Measurements from ENCODE around the gene AGFG1. TPM values are rescaled to one million over a fixed set of nuclear protein-coding genes. Genes with fewer than 3 reads are reported as not detected.

AGFG1 gene
- total RNA-seq, 1 experiment from 2014 or later, result 72.5 TPM

- Histone ChIP-seq H3K4me3 (replicated peaks in 1 of 2; ENCODE audit: low read depth in 1 of 2, low read length in 2 of 2) (no peak overlapping the region), H3K27ac (ENCODE audit: low read depth, low read length) (no peak overlapping the region), H3K4me2 (ENCODE audit: low read length) (no peak overlapping the region), H3K9me2 (ENCODE audit: insufficient read depth) (no peaks in the 10 kb centered on the region), H3K79me2 (ENCODE audit: insufficient read depth, low read length) (0 out of 2 replicates have a peak, but pooled peaks cover 3% of the 10 kb centered on the region), H3K9me3 (ENCODE audit: control insufficient read depth in 1 of 2, insufficient read depth in 1 of 2, low read depth in 1 of 2, low read length in 2 of 2) (no peaks in the 10 kb centered on the region), H3K9ac (ENCODE audit: low read length) (no peak overlapping the region), H3K27me3 (ENCODE audit: insufficient read depth, low read length) (no peaks in the 10 kb centered on the region), H2AFZ (ENCODE audit: low read depth, low read length, poor library complexity, severe bottlenecking) (no peak overlapping the region), H3K4me1 (ENCODE audit: control insufficient read depth in 1 of 2, insufficient read depth in 2 of 2, low read length in 2 of 2) (no peaks in the 10 kb centered on the region), H3K36me3 (ENCODE audit: control insufficient read depth in 1 of 2, insufficient read depth in 2 of 2, low read length in 2 of 2) (no peaks in the 10 kb centered on the region; a peak in 1 of 4 replicates), H4K20me1 (ENCODE audit: insufficient read depth) (no peaks in the 10 kb centered on the region)
- POLR2A ChIA-PET, result interaction anchor here (0.9 kb wide), 1 partner anchor 11 kb away, joined by 3 read pairs; no protein-coding TSS in a partner anchor
- peak in 2 of 3 experiments; percentile 55 to 58; a peak in 4 of 6 replicates for TF ChIP-seq CTCF (IDR thresholded peaks at IDR 0.05 in 2 of 3, conservative IDR thresholded peaks at IDR 0.05 in 1 of 3; ENCODE audit: borderline replicate concordance in 1 of 3, insufficient read depth in 1 of 3, low read depth in 2 of 3, low read length in 2 of 3)
- peak; percentile 26; the same call in 1 of the 2 replicates for TF ChIP-seq RAD21 (IDR thresholded peaks at IDR 0.05; ENCODE audit: low read depth)
- no peak for TF ChIP-seq EZH2 (IDR thresholded peaks at IDR 0.05)
- CTCF ChIA-PET, result interaction anchor here (0.6 to 1.9 kb wide), 9 partner anchors 8 to 311 kb away, joined by 3 to 12 read pairs (median 4); no protein-coding TSS in a partner anchor
- ATAC-seq, result peak; percentile 67
- no TSS peak for BruUV-seq (replicated peaks)
- DNase-seq (ENCODE audit: low read depth, low spot score), result no peak
- RAD21 ChIA-PET (ENCODE audit: low non-redundant PET in 1 of 2, low total read pairs in 2 of 2, uncharacterized antibody in 2 of 2, unreplicated experiment in 2 of 2), result interaction anchor here in 1 of 2 experiments (0.6 kb wide), 1 partner anchor 43 kb away, joined by 3 read pairs; no protein-coding TSS in a partner anchor
- intact Hi-C loops (cut with micrococcal nuclease), result no loop called here
Measured at GRCh38 chr2:227545990-227546389, 74.0 kb downstream of the AGFG1 start.

GRCh38 chr2:227551836-227552235 lies 79.9 kb downstream of the AGFG1 start:
- H2AFZ ChIP-seq (ENCODE audit: low read depth, low read length, poor library complexity, severe bottlenecking), result no peak overlapping the region
- ATAC-seq (no peak), DNase-seq (ENCODE audit: low read depth, low spot score) (no peak)
- TF ChIP-seq FOSL1 (IDR thresholded peaks at IDR 0.05; ENCODE audit: low read depth) (no peak), SIN3A (IDR thresholded peaks at IDR 0.05; ENCODE audit: low read depth) (no peak), EZH2 (IDR thresholded peaks at IDR 0.05) (no peak), ZFX (IDR thresholded peaks at IDR 0.05) (no peak), EGR1 (IDR thresholded peaks at IDR 0.05; ENCODE audit: low read depth) (no peak), CBX3 (IDR thresholded peaks at IDR 0.05; ENCODE audit: low read depth) (no peak), ZBTB33 (IDR thresholded peaks at IDR 0.05; ENCODE audit: extremely low read depth, insufficient replicate concordance, low read length) (no peak), EZH2phosphoT487 (IDR thresholded peaks at IDR 0.05; ENCODE audit: borderline replicate concordance) (no peak), ZNF274 (IDR thresholded peaks at IDR 0.05; ENCODE audit: low read depth, low read length) (no peak), SP1 (IDR thresholded peaks at IDR 0.05; ENCODE audit: low read depth) (no peak), RAD21 (IDR thresholded peaks at IDR 0.05; ENCODE audit: low read depth) (no peak)
- TF ChIP-seq, protein P1, sequence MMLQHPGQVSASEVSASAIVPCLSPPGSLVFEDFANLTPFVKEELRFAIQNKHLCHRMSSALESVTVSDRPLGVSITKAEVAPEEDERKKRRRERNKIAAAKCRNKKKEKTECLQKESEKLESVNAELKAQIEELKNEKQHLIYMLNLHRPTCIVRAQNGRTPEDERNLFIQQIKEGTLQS (IDR thresholded peaks at IDR 0.05), result no peak
- H4K20me1 ChIP-seq (ENCODE audit: insufficient read depth), result no peaks in the 10 kb centered on the region; the same call in 1 of the 2 replicates
- ChIA-PET CTCF (no interaction called here), POLR2A (no interaction called here), RAD21 (ENCODE audit: low non-redundant PET in 1 of 2, low total read pairs in 2 of 2, uncharacterized antibody in 2 of 2, unreplicated experiment in 2 of 2) (no interaction called here)
- H3K4me3 ChIP-seq (replicated peaks in 1 of 2; ENCODE audit: low read depth in 1 of 2, low read length in 2 of 2), result no peak overlapping the region
- H3K4me2 ChIP-seq (ENCODE audit: low read length), result no peak overlapping the region
- no peaks in the 10 kb centered on the region for H3K9me3 ChIP-seq (ENCODE audit: control insufficient read depth in 1 of 2, insufficient read depth in 1 of 2, low read depth in 1 of 2, low read length in 2 of 2)
- H3K36me3 ChIP-seq (ENCODE audit: control insufficient read depth in 1 of 2, insufficient read depth in 2 of 2, low read length in 2 of 2), result peaks cover 11 to 24% of the 10 kb centered on the region in 2 experiments; a peak in 3 of 4 replicates
- no peaks in the 10 kb centered on the region for H3K27me3 ChIP-seq (ENCODE audit: insufficient read depth, low read length)
- H3K27ac ChIP-seq (ENCODE audit: low read depth, low read length), result no peak overlapping the region
- no peak overlapping the region for H3K9ac ChIP-seq (ENCODE audit: low read length)
- H3K4me1 ChIP-seq (ENCODE audit: control insufficient read depth in 1 of 2, insufficient read depth in 2 of 2, low read length in 2 of 2), result no peaks in the 10 kb centered on the region
- BruUV-seq (replicated peaks), result no TSS peak
- no peaks in the 10 kb centered on the region for H3K9me2 ChIP-seq (ENCODE audit: insufficient read depth)
- intact Hi-C loops (cut with micrococcal nuclease), result no loop called here
- 0 out of 2 replicates have a peak, but pooled peaks cover 2% of the 10 kb centered on the region for H3K79me2 ChIP-seq (ENCODE audit: insufficient read depth, low read length)

Data from HCT116 (cell line).